HG02759 (cell line): ENCODE results near the gene FCHSD1.

ENCODE experiments used
- ATAC-seq: cut with Tn5 transposase; IDR thresholded peaks from one replicate; pipeline ENCODE4 v1.9.1; 2021; ENCODE audit warnings: mild to moderate bottlenecking, moderate library complexity; ENCODE audit not compliant: unreplicated experiment

Gene FCHSD1

GRCh38 chr5:141650851-141651727, at the start of gene FCHSD1:
TSS of gene FCHSD1 (minus strand) at chr5:141651418. CDS start at chr5:141651368, 50 bp downstream.
- peak; percentile 98 for ATAC-seq

- ATAC-seq, result no peak
Measured at GRCh38 chr5:141697586-141697985, 46.4 kb upstream of the FCHSD1 start.

- no peak for ATAC-seq
Measured at GRCh38 chr5:141696431-141696830, 45.2 kb upstream of the FCHSD1 start.

GRCh38 chr5:141695627-141696215, 44.5 kb upstream of the FCHSD1 start:
- ATAC-seq, result no peak

- ATAC-seq, result no peak
Measured at GRCh38 chr5:141694479-141694878, 43.3 kb upstream of the FCHSD1 start.

GRCh38 chr5:141692919-141693725, 41.9 kb upstream of the FCHSD1 start:
- ATAC-seq, result no peak

- no peak for ATAC-seq
Measured at GRCh38 chr5:141692533-141692888, 41.3 kb upstream of the FCHSD1 start.

GRCh38 chr5:141691867-141692532, 40.8 kb upstream of the FCHSD1 start:
- ATAC-seq, result peak; percentile 94

- no peak for ATAC-seq
Measured at GRCh38 chr5:141691286-141691866, 40.2 kb upstream of the FCHSD1 start.

GRCh38 chr5:141686648-141687416, 35.6 kb upstream of the FCHSD1 start:
- ATAC-seq, result no peak

GRCh38 chr5:141685591-141685990, 34.4 kb upstream of the FCHSD1 start:
- no peak for ATAC-seq

- no peak for ATAC-seq
Measured at GRCh38 chr5:141683596-141684141, 32.5 kb upstream of the FCHSD1 start.

GRCh38 chr5:141681695-141682641, 30.8 kb upstream of the FCHSD1 start, which contains the start of gene ARAP3:
TSS of gene ARAP3 (minus strand) at chr5:141682230. CDS start at chr5:141680486, 1,744 bp downstream.
- ATAC-seq, result peak; percentile 59

- no peak for ATAC-seq
Measured at GRCh38 chr5:141681295-141681694, 30.1 kb upstream of the FCHSD1 start.

GRCh38 chr5:141680751-141681201, 29.6 kb upstream of the FCHSD1 start:
- ATAC-seq, result no peak

- no peak for ATAC-seq
Measured at GRCh38 chr5:141680178-141680577, 29.0 kb upstream of the FCHSD1 start.

GRCh38 chr5:141677415-141677814, 26.2 kb upstream of the FCHSD1 start:
- no peak for ATAC-seq

GRCh38 chr5:141675672-141676071, 24.5 kb upstream of the FCHSD1 start:
- no peak for ATAC-seq
